Breast epithelium (tissue), 3 donors: Measurements from ENCODE around the gene GATAD2A.

Experiments
- CTCF ChIP-seq, 3 donors: fragments of 450-650 bp; IDR thresholded peaks; one replicate each; pipeline ENCODE4 v1.5.1; 2016 to 2017; ENCODE audit warnings: antibody characterized with exemption in 3 of 3, mild to moderate bottlenecking in 3 of 3, moderate library complexity in 3 of 3
- POLR2A ChIP-seq: fragments of 450-650 bp; IDR thresholded peaks from one replicate; pipeline ENCODE4 v1.6.1; 2016; ENCODE audit warnings: antibody characterized with exemption, mild to moderate bottlenecking, moderate library complexity
- POLR2AphosphoS5 ChIP-seq, 3 donors: sonication (generic); formaldehyde crosslinking; IDR thresholded peaks; one replicate each; pipeline ENCODE4 v1.6.1; 2017; ENCODE audit warnings: antibody characterized with exemption in 3 of 3

GRCh38 chr19:19508217-19508616 lies 102.7 kb downstream of the GATAD2A start:
- no peak for TF ChIP-seq CTCF (IDR thresholded peaks at IDR 0.05)
- no peak for TF ChIP-seq POLR2AphosphoS5 (IDR thresholded peaks at IDR 0.05)
- TF ChIP-seq POLR2A, result no peak
